ENCODE results near the gene SLC33A1. TPM values are rescaled to one million over a fixed set of nuclear protein-coding genes. Genes with fewer than 3 reads are reported as not detected.

SLC33A1 gene
- total RNA-seq, 4 donors from 2014 or later, result 19.4 to 26.3 (median 20.8) TPM

- intact Hi-C loops (cut with DNase I; ENCODE audit: low total_unique reads), result no loop called here
- TF ChIP-seq CTCF (IDR thresholded peaks at IDR 0.05) (no peak), POLR2A (IDR thresholded peaks at IDR 0.05) (no peak)
- 86 to 87% methylated on average over 2 of the region's 2 CpGs for WGBS, 2 donors
- no peak for DNase-seq (ENCODE audit: low spot score in 2 of 2)
- no peak overlapping the region for H3K4me3 ChIP-seq (ENCODE audit: low read depth, poor library complexity, severe bottlenecking)
Measured at GRCh38 chr3:155876503-155876902, 22.3 kb upstream of the SLC33A1 start.

- no peak for TF ChIP-seq POLR2A (IDR thresholded peaks at IDR 0.05)
- TF ChIP-seq CTCF (IDR thresholded peaks at IDR 0.05), result no peak
- WGBS, 2 donors, result 41 to 51% methylated on average over 3 of the region's 3 CpGs
Measured at GRCh38 chr3:155876037-155876436, 21.8 kb upstream of the SLC33A1 start.

GRCh38 chr3:155872904-155873646 lies 18.8 kb upstream of the SLC33A1 start:
- TF ChIP-seq CTCF (IDR thresholded peaks at IDR 0.05), result no peak
- TF ChIP-seq POLR2A (IDR thresholded peaks at IDR 0.05), result no peak
- WGBS, 2 donors, result 69 to 78% methylated on average over 8 of the region's 8 CpGs
- intact Hi-C loops (cut with DNase I; ENCODE audit: low total_unique reads), result no loop called here
- no peak overlapping the region for H3K4me3 ChIP-seq (ENCODE audit: low read depth, poor library complexity, severe bottlenecking)
- DNase-seq (ENCODE audit: low spot score in 2 of 2), result no peak

More at GRCh38 chr3:155876037-155876436, 21.8 kb upstream of the SLC33A1 start:
- intact Hi-C loops (cut with DNase I; ENCODE audit: low total_unique reads), result no loop called here
- DNase-seq (ENCODE audit: low spot score in 2 of 2), result no peak
- H3K4me3 ChIP-seq (ENCODE audit: low read depth, poor library complexity, severe bottlenecking), result no peak overlapping the region

- peak overlapping the region; percentile 99 for H3K4me3 ChIP-seq (ENCODE audit: low read depth, poor library complexity, severe bottlenecking)
- intact Hi-C loops (cut with DNase I; ENCODE audit: low total_unique reads), result no loop called here
- no peak for TF ChIP-seq POLR2A (IDR thresholded peaks at IDR 0.05)
- no peak for TF ChIP-seq CTCF (IDR thresholded peaks at IDR 0.05)
- 1% methylated on average over 19 of the region's 19 CpGs for WGBS, 2 donors
- no peak for DNase-seq (ENCODE audit: low spot score in 2 of 2)
Measured at GRCh38 chr3:155871746-155872158, 17.5 kb upstream of the SLC33A1 start.

GRCh38 chr3:155870945-155871745 lies 16.9 kb upstream of the SLC33A1 start:
- intact Hi-C loops (cut with DNase I; ENCODE audit: low total_unique reads), result no loop called here
- 0 to 1% methylated on average over 30 to 31 of the region's 85 CpGs for WGBS, 2 donors
- peak; percentile 41 to 91 for DNase-seq (ENCODE audit: low spot score in 2 of 2)
- TF ChIP-seq POLR2A (IDR thresholded peaks at IDR 0.05) (no peak), CTCF (IDR thresholded peaks at IDR 0.05) (no peak)
- peak overlapping the region; percentile 99 for H3K4me3 ChIP-seq (ENCODE audit: low read depth, poor library complexity, severe bottlenecking)

Data from lower leg skin (tissue), 4 donors.